HEK293T (cell line): Measurements from ENCODE around the gene P2RY14.

Experiments
- CTCF ChIA-PET: fragments of 350-600 bp; formaldehyde crosslinking; extraction: SDS; loops from one replicate; lab custom pipeline; 2021; ENCODE audit warnings: antibody characterized with exemption, inconsistent platforms; lab: Yijun Ruan, JAX
- POLR2A ChIA-PET: fragments of 350-600 bp; formaldehyde crosslinking; extraction: SDS; loops from one replicate; lab custom pipeline; 2020; ENCODE audit warnings: antibody characterized with exemption, inconsistent platforms; lab: Yijun Ruan, JAX
- DNase-seq: peaks from one replicate; pipeline ENCODE4 v3.0.0; 2012; ENCODE audit warnings: mixed read lengths; ENCODE audit errors: extremely low spot score
- ARNT ChIP-seq: fragments of 450-650 bp; IDR thresholded peaks from 2 replicates; pipeline ENCODE4 v1.6.1; 2017; ENCODE audit warnings: mild to moderate bottlenecking
- BHLHE40 ChIP-seq: fragments of 450-650 bp; IDR thresholded peaks from 2 replicates; pipeline ENCODE4 v1.6.1; 2016; ENCODE audit warnings: mild to moderate bottlenecking, moderate library complexity, borderline replicate concordance
- CTBP1 ChIP-seq: fragments of 450-650 bp; IDR thresholded peaks from 2 replicates; pipeline ENCODE4 v1.6.1; 2016; ENCODE audit warnings: borderline replicate concordance
- ELF4 ChIP-seq: fragments of 450-650 bp; IDR thresholded peaks from 2 replicates; pipeline ENCODE4 v1.6.1; 2017; ENCODE audit warnings: antibody characterized with exemption
- FOXA1 ChIP-seq: fragments of 450-650 bp; IDR thresholded peaks from 2 replicates; pipeline ENCODE4 v1.6.1; 2016; ENCODE audit warnings: mild to moderate bottlenecking
- FOXK2 ChIP-seq: fragments of 450-650 bp; IDR thresholded peaks from 2 replicates; pipeline ENCODE4 v1.6.1; 2016; ENCODE audit warnings: mild to moderate bottlenecking
- FOXM1 ChIP-seq: fragments of 450-650 bp; IDR thresholded peaks from 2 replicates; pipeline ENCODE4 v1.6.1; 2017; ENCODE audit warnings: mild to moderate bottlenecking, borderline replicate concordance
- HDGF ChIP-seq: fragments of 450-650 bp; IDR thresholded peaks from 2 replicates; pipeline ENCODE4 v1.6.1; 2017; ENCODE audit warnings: antibody characterized with exemption, borderline replicate concordance
- L3MBTL2 ChIP-seq: fragments of 450-650 bp; conservative IDR thresholded peaks from 2 replicates; pipeline ENCODE4 v1.6.1; 2016; ENCODE audit warnings: mild to moderate bottlenecking
- LEF1 ChIP-seq: fragments of 450-650 bp; IDR thresholded peaks from 2 replicates; pipeline ENCODE4 v1.6.1; 2017; ENCODE audit warnings: mild to moderate bottlenecking, borderline replicate concordance
- NFRKB ChIP-seq: fragments of 450-650 bp; IDR thresholded peaks from 2 replicates; pipeline ENCODE4 v1.6.1; 2016; ENCODE audit warnings: mild to moderate bottlenecking, moderate library complexity
- SP1 ChIP-seq: fragments of 450-650 bp; IDR thresholded peaks from 2 replicates; pipeline ENCODE4 v1.6.1; 2017
- SUZ12 ChIP-seq: fragments of 450-650 bp; IDR thresholded peaks from 2 replicates; pipeline ENCODE4 v1.6.1; 2016; ENCODE audit warnings: mild to moderate bottlenecking
- TARDBP ChIP-seq: fragments of 450-650 bp; IDR thresholded peaks from 2 replicates; pipeline ENCODE4 v1.6.1; 2016
- ZNF384 ChIP-seq: fragments of 450-650 bp; IDR thresholded peaks from 2 replicates; pipeline ENCODE4 v1.6.1; 2016
- TF ChIP-seq, protein P1 (sequence below): fragments of 450-650 bp; IDR thresholded peaks from 2 replicates; pipeline ENCODE4 v1.6.1; 2016

The P2RY14 gene

DNA sequence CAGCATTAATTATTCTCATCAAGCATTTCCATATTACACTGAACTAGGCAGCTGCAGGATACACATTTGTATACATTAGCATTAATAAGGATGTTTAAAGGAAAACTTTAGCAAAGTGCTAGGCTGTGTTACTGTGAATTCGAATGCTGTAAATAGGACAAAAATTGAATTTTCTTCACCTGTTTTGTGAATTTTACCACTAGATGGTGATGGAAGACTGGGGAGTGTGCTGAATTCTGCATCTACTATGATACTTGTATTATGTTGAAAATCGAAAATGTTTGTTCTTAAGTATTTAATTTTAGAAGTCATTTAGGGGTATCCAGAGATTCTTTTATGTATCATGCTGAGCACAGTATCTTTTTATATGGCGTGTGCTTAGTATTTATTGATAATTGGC is 12.3 kb upstream of the P2RY14 start:
- DNase-seq = no peak
- TF ChIP-seq FOXM1 (no peak), LEF1 (no peak), ARNT (no peak), NFRKB (no peak), L3MBTL2 (no peak), TARDBP (no peak), SP1 (no peak), HDGF (no peak)
- ChIA-PET POLR2A (no interaction called here), CTCF (no interaction called here)

DNA sequence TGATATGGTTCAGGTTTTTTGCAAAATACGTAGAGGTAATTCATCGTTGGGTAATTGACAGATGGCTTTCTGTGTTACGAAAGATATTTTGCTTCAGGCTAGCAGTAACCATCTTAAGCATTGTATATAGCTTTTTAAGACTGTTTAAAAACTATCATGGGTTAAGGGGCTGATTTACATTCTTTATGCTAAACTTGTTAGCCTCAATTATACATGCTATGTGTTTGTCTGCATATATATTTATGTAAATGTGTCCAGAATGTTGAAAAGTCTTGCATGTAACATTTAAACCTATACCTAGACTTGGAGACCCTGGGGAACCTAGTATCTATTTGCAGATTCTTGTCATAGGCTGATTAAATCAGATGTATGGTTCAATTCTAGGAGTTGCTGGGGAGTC is 11.1 kb upstream of the P2RY14 start:
- ChIA-PET POLR2A (no interaction called here), CTCF (interaction anchor here (0.6 kb wide), 1 partner anchor 61 kb away, joined by 3 read pairs; no protein-coding TSS in a partner anchor)
- DNase-seq = no peak
- no peak for TF ChIP-seq BHLHE40

DNA sequence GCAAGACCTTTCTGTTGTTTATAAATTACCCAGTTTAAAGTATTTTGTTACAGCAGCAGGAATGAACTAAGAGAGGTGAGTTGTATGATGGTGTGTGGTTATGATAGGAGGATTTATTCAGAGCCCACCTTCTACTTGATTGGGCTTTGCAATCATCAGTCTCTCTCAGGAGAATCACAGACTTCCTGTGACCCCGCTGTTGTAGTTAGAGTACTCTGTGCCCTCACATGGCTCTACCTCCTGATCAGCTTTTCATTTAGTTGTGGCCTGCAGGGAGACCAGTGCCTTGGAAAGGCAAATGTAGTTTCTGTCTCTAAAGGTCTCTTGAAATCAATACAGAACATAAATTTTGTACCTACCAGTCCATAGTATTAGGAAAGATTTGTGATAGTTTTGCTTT is 7.6 kb upstream of the P2RY14 start:
- DNase-seq = no peak
- POLR2A ChIA-PET = no interaction called here
- CTCF ChIA-PET = no interaction called here
- TF ChIP-seq NFRKB = no peak

DNA sequence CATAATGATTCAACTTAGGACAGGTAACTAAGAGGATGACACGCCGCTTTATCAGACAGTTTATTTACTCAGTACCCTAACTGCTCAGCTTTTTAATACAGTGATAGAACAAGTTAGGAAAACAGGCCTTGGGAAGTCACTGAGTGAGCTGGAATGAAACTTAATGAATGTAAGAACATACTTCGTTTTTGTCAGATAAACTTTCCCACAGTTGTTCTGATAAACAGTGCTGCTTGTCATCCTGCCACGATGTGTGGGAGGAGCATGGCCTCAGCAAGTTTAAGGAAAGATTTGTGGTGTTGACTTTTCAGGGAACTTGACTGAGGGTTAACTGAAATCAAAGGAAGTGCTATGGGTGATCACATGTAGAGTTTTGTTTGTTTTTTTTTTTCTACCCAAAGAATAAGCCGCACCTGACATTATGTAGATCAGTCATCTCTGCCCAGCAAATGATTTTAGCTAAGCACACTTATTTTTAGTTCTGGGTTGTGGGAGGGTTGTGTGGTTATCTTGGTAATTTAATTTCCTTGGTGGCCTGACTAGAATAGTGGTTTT is 5.6 kb upstream of the P2RY14 start:
- ChIA-PET CTCF (no interaction called here), POLR2A (no interaction called here)
- no peak for DNase-seq
- TF ChIP-seq BHLHE40 = no peak
- TF ChIP-seq FOXA1 = no peak
- TF ChIP-seq FOXK2 = no peak
- TF ChIP-seq ELF4 = no peak
- TF ChIP-seq HDGF = no peak
- no peak for TF ChIP-seq TARDBP
- no peak for TF ChIP-seq SUZ12
- TF ChIP-seq, protein P1, sequence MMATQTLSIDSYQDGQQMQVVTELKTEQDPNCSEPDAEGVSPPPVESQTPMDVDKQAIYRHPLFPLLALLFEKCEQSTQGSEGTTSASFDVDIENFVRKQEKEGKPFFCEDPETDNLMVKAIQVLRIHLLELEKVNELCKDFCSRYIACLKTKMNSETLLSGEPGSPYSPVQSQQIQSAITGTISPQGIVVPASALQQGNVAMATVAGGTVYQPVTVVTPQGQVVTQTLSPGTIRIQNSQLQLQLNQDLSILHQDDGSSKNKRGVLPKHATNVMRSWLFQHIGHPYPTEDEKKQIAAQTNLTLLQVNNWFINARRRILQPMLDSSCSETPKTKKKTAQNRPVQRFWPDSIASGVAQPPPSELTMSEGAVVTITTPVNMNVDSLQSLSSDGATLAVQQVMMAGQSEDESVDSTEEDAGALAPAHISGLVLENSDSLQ = no peak
- TF ChIP-seq FOXM1 = no peak
- no peak for TF ChIP-seq NFRKB
- no peak for TF ChIP-seq CTBP1
- no peak for TF ChIP-seq SP1

DNA sequence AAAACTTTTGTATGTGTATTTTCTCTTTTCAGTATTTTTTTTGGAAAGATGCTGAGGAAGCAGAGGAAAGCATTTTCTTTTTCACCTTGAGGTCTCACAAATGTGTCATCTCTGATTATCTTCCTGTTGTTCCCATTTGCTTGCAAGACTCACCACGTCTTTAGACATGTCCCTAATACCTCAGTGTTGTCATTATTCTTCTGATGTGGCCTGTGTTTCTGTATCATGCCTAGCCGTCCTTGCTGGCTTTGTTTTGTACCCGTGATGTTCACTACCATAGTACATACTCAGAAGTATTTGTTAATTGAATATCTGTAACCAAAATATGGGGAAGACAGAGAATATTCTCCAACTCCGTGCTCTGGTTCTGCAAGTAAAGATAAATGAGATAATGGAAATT is 5.0 kb upstream of the P2RY14 start:
- ChIA-PET CTCF (no interaction called here), POLR2A (no interaction called here)
- TF ChIP-seq SP1 (no peak), FOXK2 (no peak), BHLHE40 (no peak), FOXA1 (no peak), L3MBTL2 (no peak), ELF4 (no peak), LEF1 (no peak), SUZ12 (no peak), ZNF384 (no peak), TARDBP (no peak), ARNT (no peak), NFRKB (no peak)
- no peak for DNase-seq

DNA sequence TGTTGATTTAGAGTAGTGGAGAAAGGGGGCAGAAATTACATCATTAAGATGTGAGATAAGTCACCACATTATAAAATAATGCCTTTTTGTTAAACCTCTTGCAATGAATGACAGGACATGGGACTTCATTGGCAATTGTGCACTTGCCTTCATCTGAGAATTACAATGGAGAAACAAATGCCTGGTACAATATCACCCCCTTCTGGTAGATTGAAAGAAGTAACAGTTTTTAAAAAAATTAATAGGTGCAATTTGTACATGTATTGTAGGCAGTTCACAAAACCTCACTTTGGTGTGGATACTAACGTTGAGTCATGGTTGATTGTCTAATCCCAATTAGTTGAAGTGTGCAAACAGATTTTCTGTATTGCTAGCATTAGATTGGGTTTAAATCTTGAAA is 4.6 kb upstream of the P2RY14 start:
- DNase-seq = peak; percentile 57
- TF ChIP-seq TARDBP = no peak
- no peak for TF ChIP-seq FOXK2
- TF ChIP-seq, protein P1 = peak; percentile 40; the same call in 1 of the 2 replicates
- TF ChIP-seq NFRKB = no peak
- peak; percentile 72 for TF ChIP-seq ZNF384
- TF ChIP-seq L3MBTL2 = no peak
- no peak for TF ChIP-seq FOXA1
- no peak for TF ChIP-seq SUZ12
- no peak for TF ChIP-seq SP1
- no peak for TF ChIP-seq CTBP1
- CTCF ChIA-PET = interaction anchor here (0.6 kb wide), 1 partner anchor 55 kb away, joined by 4 read pairs; no protein-coding TSS in a partner anchor
- POLR2A ChIA-PET = no interaction called here

DNA sequence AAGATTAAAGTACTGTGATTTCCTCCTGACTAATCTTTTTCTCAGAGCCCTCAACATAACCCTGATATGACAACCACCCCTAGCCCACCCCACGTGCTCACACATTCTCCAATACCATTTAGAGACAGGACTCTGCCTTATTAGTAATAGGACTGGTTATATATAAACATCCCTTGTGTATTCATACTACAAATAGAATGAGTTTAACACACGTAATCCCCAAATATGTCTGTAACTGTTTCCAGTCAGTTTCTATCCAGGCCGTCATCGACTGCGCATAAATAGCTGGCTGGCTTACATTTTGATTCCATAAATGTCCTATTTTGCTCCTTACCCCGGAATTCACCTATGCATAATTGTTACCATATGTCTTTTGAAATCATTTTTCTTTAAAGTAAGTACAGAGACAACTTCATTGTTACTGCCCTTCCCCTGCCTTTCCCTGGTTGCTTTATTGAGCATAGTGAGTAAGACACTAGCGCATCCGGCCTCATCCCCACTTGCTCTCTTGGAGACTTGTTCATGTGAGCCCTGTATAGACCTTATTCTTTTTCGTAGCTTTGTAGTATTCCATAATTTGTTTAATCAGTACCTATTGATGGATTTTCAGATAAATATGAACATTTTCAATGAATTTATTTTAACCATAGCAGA is 3.5 kb upstream of the P2RY14 start:
- ChIA-PET POLR2A (no interaction called here), CTCF (interaction anchor here (0.6 kb wide), 1 partner anchor 53 kb away, joined by 4 read pairs; no protein-coding TSS in a partner anchor)
- TF ChIP-seq ZNF384 (no peak), ELF4 (no peak), BHLHE40 (no peak), LEF1 (no peak), SP1 (no peak), SUZ12 (no peak), CTBP1 (no peak), ARNT (no peak), FOXA1 (no peak), NFRKB (no peak), FOXK2 (no peak), HDGF (no peak)
- TF ChIP-seq, protein P1 = no peak
- DNase-seq = no peak
